ENCODE results near the gene HACD3. TPM values are rescaled to one million over a fixed set of nuclear protein-coding genes. Genes with fewer than 3 reads are reported as not detected.
"Not testable (repeated sequence)": the region's sequence is repeated elsewhere in the genome, so short reads cannot be mapped to it uniquely, and the experiment has no call there.

The HACD3 gene
- total RNA-seq, 1 experiment from 2014 or later: 118 TPM

GRCh38 chr15:65550681-65551098 lies 20.4 kb downstream of the HACD3 start:
- Mint-ChIP-seq H3K27ac (ENCODE audit: unreplicated experiment) (no peak overlapping the region), H3K36me3 (ENCODE audit: insufficient read depth, unreplicated experiment) (peaks cover 16% of the 10 kb centered on the region), H3K4me3 (ENCODE audit: unreplicated experiment) (no peak overlapping the region), H3K4me1 (ENCODE audit: low read depth, unreplicated experiment) (no peaks in the 10 kb centered on the region), H3K9me3 (ENCODE audit: unreplicated experiment) (no peaks in the 10 kb centered on the region), H3K27me3 (ENCODE audit: insufficient read depth, unreplicated experiment) (no peaks in the 10 kb centered on the region)
- Histone ChIP-seq H3K36me3 (ENCODE audit: control insufficient read depth, insufficient read depth, low read length) (no peaks in the 10 kb centered on the region; the same call in 1 of the 2 replicates), H3K4me1 (no peaks in the 10 kb centered on the region), H3K27me3 (replicated peaks; ENCODE audit: control insufficient read depth, insufficient read depth, low read length) (no peaks in the 10 kb centered on the region), H3K9me3 (no peaks in the 10 kb centered on the region), H3K4me3 (ENCODE audit: low read depth, low read length) (no peak overlapping the region)
- DNase-seq: no peak
- intact Hi-C loops (cut with micrococcal nuclease; ENCODE audit: unreplicated experiment): no loop called here
- CTCF ChIA-PET: no interaction called here
- POLR2A ChIA-PET: no interaction called here
- TF ChIP-seq CTCF (IDR thresholded peaks at IDR 0.05; ENCODE audit: insufficient read depth in 1 of 2, low read depth in 1 of 2, low read length in 1 of 2, severe bottlenecking in 1 of 2, unreplicated experiment in 1 of 2): no peak
- no TSS peak for BruUV-seq (replicated peaks)

GRCh38 chr15:65551183-65551582 lies 20.9 kb downstream of the HACD3 start:
- H3K27ac Mint-ChIP-seq (ENCODE audit: unreplicated experiment): no peak overlapping the region
- DNase-seq: no peak
- CTCF ChIA-PET: no interaction called here
- BruUV-seq (replicated peaks): no TSS peak
- no peaks in the 10 kb centered on the region for H3K4me1 Mint-ChIP-seq (ENCODE audit: low read depth, unreplicated experiment)
- Histone ChIP-seq H3K4me3 (ENCODE audit: low read depth, low read length) (no peak overlapping the region), H3K4me1 (no peaks in the 10 kb centered on the region), H3K27me3 (replicated peaks; ENCODE audit: control insufficient read depth, insufficient read depth, low read length) (no peaks in the 10 kb centered on the region), H3K9me3 (no peaks in the 10 kb centered on the region), H3K36me3 (ENCODE audit: control insufficient read depth, insufficient read depth, low read length) (no peaks in the 10 kb centered on the region; the same call in 1 of the 2 replicates)
- H3K4me3 Mint-ChIP-seq (ENCODE audit: unreplicated experiment): no peak overlapping the region
- POLR2A ChIA-PET: no interaction called here
- H3K27me3 Mint-ChIP-seq (ENCODE audit: insufficient read depth, unreplicated experiment): no peaks in the 10 kb centered on the region
- TF ChIP-seq CTCF (IDR thresholded peaks at IDR 0.05; ENCODE audit: insufficient read depth in 1 of 2, low read depth in 1 of 2, low read length in 1 of 2, severe bottlenecking in 1 of 2, unreplicated experiment in 1 of 2): no peak
- no peaks in the 10 kb centered on the region for H3K9me3 Mint-ChIP-seq (ENCODE audit: unreplicated experiment)
- H3K36me3 Mint-ChIP-seq (ENCODE audit: insufficient read depth, unreplicated experiment): peaks cover 17% of the 10 kb centered on the region
- intact Hi-C loops (cut with micrococcal nuclease; ENCODE audit: unreplicated experiment): no loop called here

GRCh38 chr15:65552851-65553250 lies 22.6 kb downstream of the HACD3 start:
- H3K27ac Mint-ChIP-seq (ENCODE audit: unreplicated experiment); BruUV-seq (replicated peaks); POLR2A ChIA-PET; H3K4me3 Mint-ChIP-seq (ENCODE audit: unreplicated experiment); H3K9me3 Mint-ChIP-seq (ENCODE audit: unreplicated experiment); H3K36me3 ChIP-seq (ENCODE audit: control insufficient read depth, insufficient read depth, low read length); H3K27me3 Mint-ChIP-seq (ENCODE audit: insufficient read depth, unreplicated experiment); DNase-seq; H3K27me3 ChIP-seq (replicated peaks; ENCODE audit: control insufficient read depth, insufficient read depth, low read length); CTCF ChIA-PET; H3K4me3 ChIP-seq (ENCODE audit: low read depth, low read length); intact Hi-C loops (cut with micrococcal nuclease; ENCODE audit: unreplicated experiment); H3K4me1 ChIP-seq; H3K9me3 ChIP-seq; H3K4me1 Mint-ChIP-seq (ENCODE audit: low read depth, unreplicated experiment): not testable (repeated sequence)
- peaks cover 30% of the 10 kb centered on the region for H3K36me3 Mint-ChIP-seq (ENCODE audit: insufficient read depth, unreplicated experiment)

- Histone ChIP-seq H3K27me3 (replicated peaks; ENCODE audit: control insufficient read depth, insufficient read depth, low read length) (no peaks in the 10 kb centered on the region), H3K36me3 (ENCODE audit: control insufficient read depth, insufficient read depth, low read length) (no peaks in the 10 kb centered on the region; the same call in 1 of the 2 replicates), H3K4me3 (ENCODE audit: low read depth, low read length) (no peak overlapping the region), H3K4me1 (no peaks in the 10 kb centered on the region), H3K9me3 (no peaks in the 10 kb centered on the region)
- DNase-seq: no peak
- Mint-ChIP-seq H3K9me3 (ENCODE audit: unreplicated experiment) (no peaks in the 10 kb centered on the region), H3K27me3 (ENCODE audit: insufficient read depth, unreplicated experiment) (no peaks in the 10 kb centered on the region), H3K4me1 (ENCODE audit: low read depth, unreplicated experiment) (no peaks in the 10 kb centered on the region), H3K36me3 (ENCODE audit: insufficient read depth, unreplicated experiment) (peaks cover 39% of the 10 kb centered on the region), H3K4me3 (ENCODE audit: unreplicated experiment) (no peak overlapping the region), H3K27ac (ENCODE audit: unreplicated experiment) (no peak overlapping the region)
- POLR2A ChIA-PET: no interaction called here
- BruUV-seq (replicated peaks): no TSS peak
- intact Hi-C loops (cut with micrococcal nuclease; ENCODE audit: unreplicated experiment): no loop called here
- no peak for TF ChIP-seq CTCF (IDR thresholded peaks at IDR 0.05; ENCODE audit: insufficient read depth in 1 of 2, low read depth in 1 of 2, low read length in 1 of 2, severe bottlenecking in 1 of 2, unreplicated experiment in 1 of 2)
- CTCF ChIA-PET: no interaction called here
These were observed 23.4 kb downstream of the HACD3 start for GRCh38 chr15:65553691-65554090.
